Stimulated activated CD4-positive, alpha-beta T cell treated with anti-CD3 and anti-CD28 coated beads, Interleukin-2, amount 100 ng/mL, for 24 hours (primary cell): ENCODE results near the gene DBNDD2.

ENCODE experiments used
- DNase-seq, 2 donors: peaks; one replicate each; pipeline ENCODE4 v3.0.0-alpha.2; 2020

DBNDD2 gene

GRCh38 chr20:45407783-45408645 is at the start of gene DBNDD2:
DBNDD2 (plus strand) TSS chr20:45408289; CDS start chr20:45408468, 179 bp downstream.
- DNase-seq: no peak

- DNase-seq: no peak
Observed at GRCh38 chr20:45359069-45359405, 49.1 kb upstream of the DBNDD2 start.

GRCh38 chr20:45359406-45360148 is 48.5 kb upstream of the DBNDD2 start:
- no peak for DNase-seq

GRCh38 chr20:45361793-45362192 is 46.3 kb upstream of the DBNDD2 start:
- no peak for DNase-seq

GRCh38 chr20:45362804-45363610 is 45.1 kb upstream of the DBNDD2 start, which contains the start of gene SYS1:
SYS1 (plus strand) TSS chr20:45363156; CDS start chr20:45363532, 376 bp downstream.
- peak; percentile 99 for DNase-seq

GRCh38 chr20:45363611-45364492 is 44.2 kb upstream of the DBNDD2 start:
- DNase-seq: no peak

- DNase-seq: no peak
Observed at GRCh38 chr20:45365444-45365970, 42.6 kb upstream of the DBNDD2 start.

- no peak for DNase-seq
Observed at GRCh38 chr20:45366192-45366591, 41.9 kb upstream of the DBNDD2 start.

GRCh38 chr20:45366631-45367030 is 41.5 kb upstream of the DBNDD2 start:
- peak in 1 of 2 donors; percentile 13 for DNase-seq

GRCh38 chr20:45367126-45367525 is 41.0 kb upstream of the DBNDD2 start:
- no peak for DNase-seq

- DNase-seq: no peak
Observed at GRCh38 chr20:45368221-45368980, 39.7 kb upstream of the DBNDD2 start.

GRCh38 chr20:45370571-45371160 is 37.4 kb upstream of the DBNDD2 start:
- no peak for DNase-seq

GRCh38 chr20:45372241-45372640 is 35.8 kb upstream of the DBNDD2 start:
- DNase-seq: no peak

GRCh38 chr20:45372646-45373352 is 35.3 kb upstream of the DBNDD2 start:
- no peak for DNase-seq

- DNase-seq: peak; percentile 94 to 95
Observed at GRCh38 chr20:45373353-45374100, 34.6 kb upstream of the DBNDD2 start.

GRCh38 chr20:45374101-45374467 is 34.0 kb upstream of the DBNDD2 start:
- no peak for DNase-seq

GRCh38 chr20:45374966-45375365 is 33.1 kb upstream of the DBNDD2 start:
- no peak for DNase-seq

GRCh38 chr20:45377269-45377668 is 30.8 kb upstream of the DBNDD2 start:
- DNase-seq: no peak

- no peak for DNase-seq
Observed at GRCh38 chr20:45378191-45378590, 29.9 kb upstream of the DBNDD2 start, which contains the start of gene TP53TG5. TP53TG5 (minus strand) TSS chr20:45378325; CDS start chr20:45378236, 89 bp downstream.
